K562 (cell line): ENCODE results near the gene POLE2. TPM values are rescaled to one million over a fixed set of nuclear protein-coding genes. Genes with fewer than 3 reads are reported as not detected.
A peak's percentile ranks its signal among the peaks of the same experiment; 100 is the strongest.

ENCODE experiments used
- RREB1 ChIP-seq: fragments of 250-450 bp; sonication (Bioruptor Pico); IDR thresholded peaks from 2 replicates; pipeline ENCODE4 v1.4.0; 2020
- SAFB ChIP-seq: fragments of 200-400 bp; formaldehyde crosslinking; IDR thresholded peaks from 2 replicates; pipeline ENCODE4 v1.6.1; 2017; ENCODE audit warnings: low read depth, low read length, borderline replicate concordance
- SMARCE1 ChIP-seq: fragments of 450-650 bp; IDR thresholded peaks from 2 replicates; pipeline ENCODE4 v1.7.1; 2016; ENCODE audit warnings: mild to moderate bottlenecking
- TFE3 ChIP-seq: fragments of 450-650 bp; formaldehyde crosslinking; IDR thresholded peaks from 2 replicates; pipeline ENCODE4 v1.4.0; 2020; ENCODE audit warnings: mild to moderate bottlenecking, mixed read lengths
- ZBTB33 ChIP-seq: sonication (generic); formaldehyde crosslinking; IDR thresholded peaks from 2 replicates; pipeline ENCODE4 v1.8.1; 2023; ENCODE audit warnings: mild to moderate bottlenecking, missing genetic modification reagents
- ZBTB40 ChIP-seq, 2 experiments: fragments of 450-650 bp in 1 of 2; sonication (generic) in 1 of 2; formaldehyde crosslinking in 1 of 2; IDR thresholded peaks; 2 replicates each; pipeline versions ENCODE4 v1.7.1 to v1.9.0; 2016 to 2022; ENCODE audit warnings: inconsistent platforms in 1 of 2, mild to moderate bottlenecking in 1 of 2, missing genetic modification reagents in 1 of 2
- polyA plus RNA-seq, 8 experiments: library from polyadenylated mRNA; depleted of rRNA in 4 of 8; stranded (reverse) in 5 of 8; unstranded in 3 of 8; fragments of >200 nt; fragmentation: Nextera tagmentation in 2 of 8; fragmentation: Illumina TruSeq in 1 of 8; extraction: Ambion mirVana in 2 of 8; extraction: Trizol in 1 of 8; gene quantifications; 2 replicates each; pipeline versions ENCODE4 v1.2.1 to v1.2.3, GENCODE V29; 2011 to 2014; ENCODE audit warnings: inconsistent platforms in 1 of 8, missing spikeins in 1 of 8
- total RNA-seq, 7 experiments: library from RNA; depleted of rRNA in 6 of 7; stranded (reverse); fragments of >200 nt in 6 of 7; fragmentation: Illumina TruSeq in 2 of 7; extraction: Trizol in 2 of 7; gene quantifications; 2 replicates each; pipeline versions ENCODE4 v1.2.1 to v1.2.3, GENCODE V29; 2011 to 2021; ENCODE audit warnings: low replicate concordance in 1 of 7

Gene POLE2
- total and polyA plus RNA-seq, 9 of the 15 experiments (the other 6 are each of a cell fraction or from before 2014, with no cell fraction given) = 30.7 to 78.4 (median 55.4) TPM

- TF ChIP-seq RREB1 (CRISPR knock-in tag) (no peak), SAFB (0 out of 2 replicates have a peak, but pooled peaks have one; percentile 23), ZBTB33 (CRISPR knock-in tag) (no peak), ZBTB40 (IDR thresholded peaks at IDR 0.05) (no peak), ZBTB40 (CRISPR knock-in tag; IDR thresholded peaks at IDR 0.05) (no peak), SMARCE1 (no peak), TFE3 (CRISPR knock-in tag) (no peak)
Observed at GRCh38 chr14:49598485-49599300, 89.3 kb downstream of the POLE2 start, which contains the start of gene LRR1 (continued).
